CD8-positive, alpha-beta memory T cell (primary cell): ENCODE data around the gene ACACB. TPM values are rescaled to one million over a fixed set of nuclear protein-coding genes. Genes with fewer than 3 reads are reported as not detected.
A peak's percentile ranks its signal among the peaks of the same experiment; 100 is the strongest.
"Not testable (repeated sequence)": the region's sequence is repeated elsewhere in the genome, so short reads cannot be mapped to it uniquely, and the experiment has no call there.

Experiments
- CTCF ChIA-PET: fragments of 350-600 bp; sonication (Branson Sonifier 250); formaldehyde crosslinking; loops from one replicate; lab custom pipeline; 2021; ENCODE audit warnings: antibody characterized with exemption; lab: Charles Lee
- POLR2A ChIA-PET: fragments of 350-600 bp; sonication (Branson Sonifier 250); formaldehyde crosslinking; loops from one replicate; lab custom pipeline; 2021; ENCODE audit warnings: antibody characterized with exemption; lab: Charles Lee
- DNase-seq, 5 donors: peaks; one replicate each; pipeline versions ENCODE4 v3.0.0 to v3.0.0-alpha.2; 2020 to 2022; ENCODE audit warnings: mixed read lengths in 1 of 5
- H3K27ac ChIP-seq: one replicate; pipeline ENCODE4 v1.7.0; 2013; ENCODE audit warnings: low read depth, mild to moderate bottlenecking, low read length, moderate library complexity
- H3K27me3 ChIP-seq: 2 replicates; pipeline ENCODE4 v1.7.0; 2013; ENCODE audit warnings: low read length, mild to moderate bottlenecking; ENCODE audit not compliant: insufficient read depth, poor library complexity, severe bottlenecking
- H3K36me3 ChIP-seq: 2 replicates; pipeline ENCODE4 v1.7.0; 2013; ENCODE audit warnings: mild to moderate bottlenecking, low read length, moderate library complexity; ENCODE audit not compliant: insufficient read depth
- H3K4me1 ChIP-seq: 2 replicates; pipeline ENCODE4 v1.7.0; 2013; ENCODE audit warnings: mild to moderate bottlenecking, low read length, moderate library complexity; ENCODE audit not compliant: insufficient read depth
- H3K4me3 ChIP-seq: 2 replicates; pipeline ENCODE4 v1.7.0; 2013; ENCODE audit warnings: mild to moderate bottlenecking, low read length
- H3K9me3 ChIP-seq: 2 replicates; pipeline ENCODE4 v1.7.0; 2013; ENCODE audit warnings: mild to moderate bottlenecking, low read length
- H3K27ac Mint-ChIP-seq, 8 donors: one replicate each; pipeline ENCODE4 v1.8.0; 2020 to 2021; ENCODE audit warnings: mixed read lengths in 8 of 8, mild to moderate bottlenecking in 6 of 8, inconsistent platforms in 3 of 8, moderate library complexity in 3 of 8
- H3K27me3 Mint-ChIP-seq, 2 donors: one replicate each; pipeline ENCODE4 v1.8.0; 2020 to 2021; ENCODE audit warnings: mixed read lengths in 2 of 2, mild to moderate bottlenecking in 1 of 2, moderate library complexity in 1 of 2
- H3K36me3 Mint-ChIP-seq, 3 donors: one replicate each; pipeline ENCODE4 v1.8.0; 2020 to 2021; ENCODE audit warnings: mixed read lengths in 3 of 3, inconsistent platforms in 1 of 3, mild to moderate bottlenecking in 1 of 3
- H3K4me1 Mint-ChIP-seq, 3 donors: one replicate each; pipeline ENCODE4 v1.8.0; 2020 to 2021; ENCODE audit warnings: mixed read lengths in 3 of 3, inconsistent platforms in 1 of 3, mild to moderate bottlenecking in 1 of 3
- H3K4me3 Mint-ChIP-seq, 7 donors: one replicate each; pipeline ENCODE4 v1.8.0; 2020 to 2021; ENCODE audit warnings: mixed read lengths in 7 of 7, mild to moderate bottlenecking in 6 of 7, moderate library complexity in 4 of 7, inconsistent platforms in 2 of 7
- H3K9me3 Mint-ChIP-seq, 5 donors: one replicate each; pipeline ENCODE4 v1.8.0; 2020 to 2022; ENCODE audit warnings: mixed read lengths in 5 of 5, mild to moderate bottlenecking in 3 of 5, moderate library complexity in 2 of 5, inconsistent platforms in 1 of 5
- polyA plus RNA-seq: library from polyadenylated mRNA; unstranded; fragments of 300-500 nt; fragmentation: Illumina TruSeq; gene quantifications from one replicate; pipeline ENCODE4 v1.2.3, GENCODE V29; 2021
- total RNA-seq, 2 experiments: library from RNA; stranded (reverse); gene quantifications; one replicate each; pipeline ENCODE4 v1.2.3, GENCODE V29; 2021

ACACB gene
- total and polyA plus RNA-seq, 3 experiments from 2014 or later = 1.4 to 7.9 (median 7.8) TPM

GRCh38 chr12:109147126-109147525 is 30.7 kb downstream of the ACACB start:
- H3K27ac Mint-ChIP-seq, H3K9me3 Mint-ChIP-seq, H3K27me3 Mint-ChIP-seq, H3K36me3 Mint-ChIP-seq, H3K9me3 ChIP-seq, H3K4me3 ChIP-seq, POLR2A ChIA-PET, H3K36me3 ChIP-seq, H3K27me3 ChIP-seq, H3K4me1 ChIP-seq, H3K27ac ChIP-seq, CTCF ChIA-PET, DNase-seq: not testable (repeated sequence)
- H3K4me3 Mint-ChIP-seq = peak overlapping the region in 1 of 7 donors; percentile 43
- peaks cover 4 to 10% (median 10%) of the 10 kb centered on the region in 3 donors for H3K4me1 Mint-ChIP-seq

GRCh38 chr12:109147954-109148353 is 31.6 kb downstream of the ACACB start:
- Histone ChIP-seq H3K4me3 (no peak overlapping the region), H3K27ac (no peak overlapping the region), H3K27me3 (no peaks in the 10 kb centered on the region), H3K9me3 (no peaks in the 10 kb centered on the region), H3K4me1 (no peaks in the 10 kb centered on the region), H3K36me3 (no peaks in the 10 kb centered on the region)
- Mint-ChIP-seq H3K4me3 (no peak overlapping the region), H3K27me3 (peaks cover 0 to 5% of the 10 kb centered on the region in 2 donors), H3K36me3 (peaks cover 0 to 1% (median 0%) of the 10 kb centered on the region in 3 donors), H3K27ac (no peak overlapping the region), H3K9me3 (no peaks in the 10 kb centered on the region), H3K4me1 (peaks cover under 1 to 6% (median 6%) of the 10 kb centered on the region in 3 donors)
- no peak for DNase-seq
- POLR2A ChIA-PET = no interaction called here
- CTCF ChIA-PET = no interaction called here

GRCh38 chr12:109150124-109150640 is 33.8 kb downstream of the ACACB start:
- POLR2A ChIA-PET = no interaction called here
- H3K36me3 ChIP-seq = no peaks in the 10 kb centered on the region
- H3K9me3 ChIP-seq = no peaks in the 10 kb centered on the region
- no peak overlapping the region for H3K4me3 Mint-ChIP-seq
- no peaks in the 10 kb centered on the region for H3K27me3 ChIP-seq
- no peak overlapping the region for H3K4me3 ChIP-seq
- peaks cover 0 to 3% (median 1%) of the 10 kb centered on the region in 3 donors for H3K36me3 Mint-ChIP-seq
- peak overlapping the region in 1 of 8 donors; percentile 43 for H3K27ac Mint-ChIP-seq
- H3K4me1 ChIP-seq = peaks cover 11% of the 10 kb centered on the region
- H3K4me1 Mint-ChIP-seq = peaks cover 9 to 15% (median 12%) of the 10 kb centered on the region in 3 donors
- H3K27ac ChIP-seq = no peak overlapping the region
- H3K9me3 Mint-ChIP-seq = no peaks in the 10 kb centered on the region
- no peak for DNase-seq
- CTCF ChIA-PET = no interaction called here
- peaks cover 0 to 5% of the 10 kb centered on the region in 2 donors for H3K27me3 Mint-ChIP-seq

- Mint-ChIP-seq H3K27me3 (peaks cover 0 to 5% of the 10 kb centered on the region in 2 donors), H3K9me3 (no peaks in the 10 kb centered on the region), H3K36me3 (peaks cover 0 to 3% (median 1%) of the 10 kb centered on the region in 3 donors), H3K4me1 (peaks cover 12 to 22% (median 18%) of the 10 kb centered on the region in 3 donors), H3K27ac (no peak overlapping the region), H3K4me3 (no peak overlapping the region)
- no peak overlapping the region for H3K4me3 ChIP-seq
- POLR2A ChIA-PET = no interaction called here
- no peak for DNase-seq
- H3K27me3 ChIP-seq = no peaks in the 10 kb centered on the region
- H3K4me1 ChIP-seq = peaks cover 16% of the 10 kb centered on the region
- CTCF ChIA-PET = no interaction called here
- H3K9me3 ChIP-seq = no peaks in the 10 kb centered on the region
- no peaks in the 10 kb centered on the region for H3K36me3 ChIP-seq
- no peak overlapping the region for H3K27ac ChIP-seq
Measured at GRCh38 chr12:109151457-109151856, 35.1 kb downstream of the ACACB start.

GRCh38 chr12:109153821-109154441 is 37.5 kb downstream of the ACACB start:
- POLR2A ChIA-PET = interaction anchor here (0.6 kb wide), 1 partner anchor 47 kb away, joined by 4 read pairs; no protein-coding TSS in a partner anchor
- Mint-ChIP-seq H3K27me3 (peaks cover 0 to 5% of the 10 kb centered on the region in 2 donors), H3K4me1 (peaks cover 12 to 25% (median 18%) of the 10 kb centered on the region in 3 donors), H3K4me3 (peak overlapping the region; percentile 72 to 98 (median 94)), H3K36me3 (peaks cover 0 to 3% (median 1%) of the 10 kb centered on the region in 3 donors), H3K9me3 (no peaks in the 10 kb centered on the region), H3K27ac (peak overlapping the region; percentile 39 to 88 (median 78))
- no peaks in the 10 kb centered on the region for H3K9me3 ChIP-seq
- H3K27ac ChIP-seq = no peak overlapping the region
- peak overlapping the region; percentile 60 for H3K4me3 ChIP-seq
- DNase-seq = no peak
- H3K27me3 ChIP-seq = no peaks in the 10 kb centered on the region
- H3K36me3 ChIP-seq = no peaks in the 10 kb centered on the region
- CTCF ChIA-PET = interaction anchor here (1.1 kb wide), 1 partner anchor 42 kb away, joined by 4 read pairs; no protein-coding TSS in a partner anchor
- H3K4me1 ChIP-seq = peaks cover 16% of the 10 kb centered on the region

GRCh38 chr12:109154451-109155438 is 38.4 kb downstream of the ACACB start:
- Mint-ChIP-seq H3K36me3 (peaks cover 0 to 3% (median 1%) of the 10 kb centered on the region in 3 donors), H3K4me1 (peaks cover 12 to 25% (median 18%) of the 10 kb centered on the region in 3 donors), H3K4me3 (peak overlapping the region; percentile 92 to 98 (median 94)), H3K9me3 (no peaks in the 10 kb centered on the region), H3K27ac (peak overlapping the region; percentile 73 to 94 (median 89)), H3K27me3 (peaks cover 0 to 4% of the 10 kb centered on the region in 2 donors)
- POLR2A ChIA-PET = interaction anchor here (0.6 kb wide), 2 partner anchors 47 to 418 kb away, joined by 4 to 5 read pairs; no protein-coding TSS in a partner anchor
- Histone ChIP-seq H3K36me3 (no peaks in the 10 kb centered on the region), H3K4me1 (peaks cover 16% of the 10 kb centered on the region), H3K27ac (peak overlapping the region; percentile 28), H3K27me3 (no peaks in the 10 kb centered on the region), H3K9me3 (no peaks in the 10 kb centered on the region), H3K4me3 (peak overlapping the region; percentile 86)
- peak; percentile 70 to 85 (median 73) for DNase-seq
- CTCF ChIA-PET = interaction anchor here (0.8 to 1.1 kb wide), 2 partner anchors 43 kb away, joined by 4 to 5 read pairs; no protein-coding TSS in a partner anchor

- H3K9me3 ChIP-seq = no peaks in the 10 kb centered on the region
- H3K27ac Mint-ChIP-seq = no peak overlapping the region
- no peak for DNase-seq
- H3K27me3 Mint-ChIP-seq = peaks cover 0 to 7% of the 10 kb centered on the region in 2 donors
- ChIA-PET POLR2A (no interaction called here), CTCF (no interaction called here)
- peaks cover 0 to 3% (median 1%) of the 10 kb centered on the region in 3 donors for H3K36me3 Mint-ChIP-seq
- no peaks in the 10 kb centered on the region for H3K36me3 ChIP-seq
- no peak overlapping the region for H3K27ac ChIP-seq
- H3K9me3 Mint-ChIP-seq = no peaks in the 10 kb centered on the region
- no peak overlapping the region for H3K4me3 ChIP-seq
- peaks cover 12 to 25% (median 18%) of the 10 kb centered on the region in 3 donors for H3K4me1 Mint-ChIP-seq
- H3K4me3 Mint-ChIP-seq = peak overlapping the region in 4 of 7 donors; percentile 4 to 93 (median 78)
- H3K4me1 ChIP-seq = peaks cover 16% of the 10 kb centered on the region
- H3K27me3 ChIP-seq = no peaks in the 10 kb centered on the region
Measured at GRCh38 chr12:109156036-109156435, 39.6 kb downstream of the ACACB start.
